MCF 10A (cell line): ENCODE measurements around the gene CCL8. TPM values are rescaled to one million over a fixed set of nuclear protein-coding genes. Genes with fewer than 3 reads are reported as not detected.

Source experiments
- BruUV-seq: library from RNA; stranded (reverse); fragments of 400-500 nt; replicated peaks from 2 replicates; lab custom pipeline; 2021; lab: Mats Ljungman, UMichigan
- CTCF ChIA-PET: fragments of 300-600 bp; sonication (Branson Sonifier 250); formaldehyde crosslinking; extraction: SDS; loops from one replicate; lab custom pipeline; 2021; ENCODE audit warnings: antibody characterized with exemption, inconsistent platforms; lab: Yijun Ruan, JAX
- POLR2A ChIA-PET: fragments of 300-600, 350-650 bp; sonication (Branson Sonifier 250); formaldehyde crosslinking; extraction: SDS; loops from one replicate; lab custom pipeline; 2020; ENCODE audit warnings: antibody characterized with exemption, inconsistent platforms; lab: Yijun Ruan, JAX
- DNase-seq: peaks from one replicate; pipeline ENCODE4 v3.0.0-alpha.2; 2018; ENCODE audit not compliant: unreplicated experiment
- H3K27ac Mint-ChIP-seq: one replicate; pipeline ENCODE4 v1.8.0; 2022; ENCODE audit warnings: mild to moderate bottlenecking, low read depth, mixed read lengths; ENCODE audit not compliant: unreplicated experiment
- H3K27me3 Mint-ChIP-seq: one replicate; pipeline ENCODE4 v1.8.0; 2022; ENCODE audit warnings: mixed read lengths; ENCODE audit not compliant: insufficient read depth, unreplicated experiment
- H3K36me3 Mint-ChIP-seq: one replicate; pipeline ENCODE4 v1.8.0; 2022; ENCODE audit warnings: mild to moderate bottlenecking, moderate library complexity, mixed read lengths; ENCODE audit not compliant: insufficient read depth, unreplicated experiment
- H3K4me1 Mint-ChIP-seq: one replicate; pipeline ENCODE4 v1.8.0; 2022; ENCODE audit warnings: mixed read lengths; ENCODE audit not compliant: insufficient read depth, unreplicated experiment
- H3K4me3 Mint-ChIP-seq: one replicate; pipeline ENCODE4 v1.8.0; 2022; ENCODE audit warnings: mild to moderate bottlenecking, moderate library complexity, mixed read lengths; ENCODE audit not compliant: unreplicated experiment
- H3K9me3 Mint-ChIP-seq: one replicate; pipeline ENCODE4 v1.8.0; 2022; ENCODE audit warnings: mixed read lengths; ENCODE audit not compliant: unreplicated experiment
- intact Hi-C: fragments of 100-400 bp; cut with micrococcal nuclease; formaldehyde crosslinking; loops from 2 replicates; pipeline ENCODE4 v1.14.1; 2022
- total RNA-seq: library from RNA; stranded (reverse); gene quantifications from 2 replicates; pipeline ENCODE4 v1.2.3, GENCODE V29; 2022
- TF ChIP-seq, protein P1 (sequence below): fragments of 200-600 bp; IDR thresholded peaks from one replicate; pipeline ENCODE4 v1.8.0; 2022; ENCODE audit warnings: antibody characterized with exemption, mild to moderate bottlenecking; ENCODE audit not compliant: unreplicated experiment

The CCL8 gene
- total RNA-seq, 1 experiment from 2014 or later: not detected

GRCh38 chr17:34368946-34369500 is 49.8 kb downstream of the CCL8 start:
- intact Hi-C loops: no loop called here
- ChIA-PET CTCF (interaction anchor here (0.5 to 0.7 kb wide), 3 partner anchors 8 to 751 kb away, joined by 3 read pairs; no protein-coding TSS in a partner anchor), POLR2A (no interaction called here)
- Mint-ChIP-seq H3K36me3 (peaks cover 5% of the 10 kb centered on the region), H3K9me3 (no peaks in the 10 kb centered on the region), H3K4me3 (no peak overlapping the region), H3K27me3 (peaks cover 16% of the 10 kb centered on the region), H3K27ac (no peak overlapping the region), H3K4me1 (no peaks in the 10 kb centered on the region)
- TF ChIP-seq, protein P1, sequence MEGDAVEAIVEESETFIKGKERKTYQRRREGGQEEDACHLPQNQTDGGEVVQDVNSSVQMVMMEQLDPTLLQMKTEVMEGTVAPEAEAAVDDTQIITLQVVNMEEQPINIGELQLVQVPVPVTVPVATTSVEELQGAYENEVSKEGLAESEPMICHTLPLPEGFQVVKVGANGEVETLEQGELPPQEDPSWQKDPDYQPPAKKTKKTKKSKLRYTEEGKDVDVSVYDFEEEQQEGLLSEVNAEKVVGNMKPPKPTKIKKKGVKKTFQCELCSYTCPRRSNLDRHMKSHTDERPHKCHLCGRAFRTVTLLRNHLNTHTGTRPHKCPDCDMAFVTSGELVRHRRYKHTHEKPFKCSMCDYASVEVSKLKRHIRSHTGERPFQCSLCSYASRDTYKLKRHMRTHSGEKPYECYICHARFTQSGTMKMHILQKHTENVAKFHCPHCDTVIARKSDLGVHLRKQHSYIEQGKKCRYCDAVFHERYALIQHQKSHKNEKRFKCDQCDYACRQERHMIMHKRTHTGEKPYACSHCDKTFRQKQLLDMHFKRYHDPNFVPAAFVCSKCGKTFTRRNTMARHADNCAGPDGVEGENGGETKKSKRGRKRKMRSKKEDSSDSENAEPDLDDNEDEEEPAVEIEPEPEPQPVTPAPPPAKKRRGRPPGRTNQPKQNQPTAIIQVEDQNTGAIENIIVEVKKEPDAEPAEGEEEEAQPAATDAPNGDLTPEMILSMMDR: no peak
- DNase-seq: no peak
- BruUV-seq: no TSS peak

- DNase-seq: no peak
- BruUV-seq: no TSS peak
- POLR2A ChIA-PET: no interaction called here
- intact Hi-C loops: no loop called here
- CTCF ChIA-PET: interaction anchor here (0.7 kb wide), 1 partner anchor 8 kb away, joined by 3 read pairs; no protein-coding TSS in a partner anchor
- no peak overlapping the region for H3K27ac Mint-ChIP-seq
- peaks cover 11% of the 10 kb centered on the region for H3K27me3 Mint-ChIP-seq
- H3K9me3 Mint-ChIP-seq: no peaks in the 10 kb centered on the region
- TF ChIP-seq, protein P1: no peak
- no peak overlapping the region for H3K4me3 Mint-ChIP-seq
- H3K4me1 Mint-ChIP-seq: no peaks in the 10 kb centered on the region
- peaks cover 5% of the 10 kb centered on the region for H3K36me3 Mint-ChIP-seq
Observed at GRCh38 chr17:34369571-34369970, 50.3 kb downstream of the CCL8 start.

DNA sequence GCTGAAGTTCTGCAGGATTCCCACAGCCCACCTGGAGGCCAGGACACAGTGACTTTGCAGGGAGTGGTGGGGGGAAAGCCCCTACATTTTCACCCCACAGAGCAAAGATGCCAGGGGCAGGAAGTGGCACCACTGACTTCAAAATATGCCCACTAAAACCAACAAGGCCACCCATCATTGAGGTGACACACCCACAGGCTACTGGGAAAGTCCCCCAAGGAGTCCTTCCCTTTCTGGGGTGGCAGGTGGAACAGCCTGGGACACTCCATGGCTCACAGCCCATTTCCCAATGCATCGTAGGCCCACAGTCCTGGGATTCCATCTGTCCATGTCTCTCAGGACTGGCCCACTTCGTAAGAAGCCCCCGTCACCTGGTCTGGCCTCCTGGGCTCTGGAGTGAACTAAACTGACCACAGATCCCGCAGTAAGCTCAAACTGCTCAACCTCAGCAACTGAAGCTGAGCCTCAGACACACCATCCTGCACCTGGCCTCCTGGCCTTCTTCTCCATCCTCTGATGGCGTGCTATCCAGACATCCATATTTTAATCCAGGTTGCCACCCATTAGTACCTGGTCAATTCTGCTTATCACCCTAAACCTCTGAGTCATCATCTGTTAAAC is 51.3 kb downstream of the CCL8 start:
- TF ChIP-seq, protein P1: no peak
- Mint-ChIP-seq H3K9me3 (no peaks in the 10 kb centered on the region), H3K4me3 (no peak overlapping the region), H3K36me3 (no peaks in the 10 kb centered on the region), H3K4me1 (no peaks in the 10 kb centered on the region), H3K27me3 (peaks cover 2% of the 10 kb centered on the region), H3K27ac (no peak overlapping the region)
- ChIA-PET CTCF (interaction anchor here (0.5 kb wide), 1 partner anchor 9 kb away, joined by 3 read pairs; no protein-coding TSS in a partner anchor), POLR2A (no interaction called here)
- intact Hi-C loops: no loop called here
- no TSS peak for BruUV-seq
- no peak for DNase-seq

DNA sequence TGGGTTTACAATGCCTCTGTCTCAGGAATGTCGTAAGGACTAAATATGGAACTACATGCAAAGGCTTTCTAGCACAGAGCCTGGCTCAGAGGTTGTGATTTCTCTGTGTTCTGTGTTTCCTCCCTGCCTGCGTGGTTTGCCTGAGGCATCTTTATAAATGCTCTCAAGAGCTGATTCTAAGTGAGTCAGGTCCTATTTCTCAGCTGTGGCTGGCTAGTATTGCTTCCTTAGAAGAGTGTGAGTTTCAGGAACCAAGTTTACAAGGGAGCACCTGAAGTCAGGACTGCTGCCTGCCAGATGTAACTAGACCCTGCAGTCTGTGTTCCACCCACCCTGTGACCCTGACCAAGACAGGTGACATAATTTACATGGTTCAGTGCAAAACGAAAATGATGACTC is 51.8 kb downstream of the CCL8 start:
- BruUV-seq: no TSS peak
- no peak overlapping the region for H3K27ac Mint-ChIP-seq
- TF ChIP-seq, protein P1: no peak
- no peak overlapping the region for H3K4me3 Mint-ChIP-seq
- H3K9me3 Mint-ChIP-seq: no peaks in the 10 kb centered on the region
- no peaks in the 10 kb centered on the region for H3K27me3 Mint-ChIP-seq
- CTCF ChIA-PET: interaction anchor here (2.6 kb wide), 1 partner anchor 9 kb away, joined by 20 read pairs; no protein-coding TSS in a partner anchor
- POLR2A ChIA-PET: no interaction called here
- no peaks in the 10 kb centered on the region for H3K36me3 Mint-ChIP-seq
- intact Hi-C loops: no loop called here
- H3K4me1 Mint-ChIP-seq: no peaks in the 10 kb centered on the region
- DNase-seq: peak; percentile 0

Other genes starting within 250 kb of the CCL8 start
- gene CCL2, start 64.2 kb upstream of the CCL8 start, total RNA-seq: 0.59 and 1.0 TPM in 2 replicates
- not detected in 2 replicates for gene CCL7, start 49.2 kb upstream of the CCL8 start, total RNA-seq
- gene CCL11, start 33.7 kb upstream of the CCL8 start, total RNA-seq: not detected in 2 replicates
- gene CCL13, start 37.0 kb downstream of the CCL8 start, total RNA-seq: not detected in 2 replicates
- not detected in 2 replicates for gene CCL1, start 43.8 kb downstream of the CCL8 start, total RNA-seq